ENCODE data around the gene CORO6.

Gene CORO6

DNA sequence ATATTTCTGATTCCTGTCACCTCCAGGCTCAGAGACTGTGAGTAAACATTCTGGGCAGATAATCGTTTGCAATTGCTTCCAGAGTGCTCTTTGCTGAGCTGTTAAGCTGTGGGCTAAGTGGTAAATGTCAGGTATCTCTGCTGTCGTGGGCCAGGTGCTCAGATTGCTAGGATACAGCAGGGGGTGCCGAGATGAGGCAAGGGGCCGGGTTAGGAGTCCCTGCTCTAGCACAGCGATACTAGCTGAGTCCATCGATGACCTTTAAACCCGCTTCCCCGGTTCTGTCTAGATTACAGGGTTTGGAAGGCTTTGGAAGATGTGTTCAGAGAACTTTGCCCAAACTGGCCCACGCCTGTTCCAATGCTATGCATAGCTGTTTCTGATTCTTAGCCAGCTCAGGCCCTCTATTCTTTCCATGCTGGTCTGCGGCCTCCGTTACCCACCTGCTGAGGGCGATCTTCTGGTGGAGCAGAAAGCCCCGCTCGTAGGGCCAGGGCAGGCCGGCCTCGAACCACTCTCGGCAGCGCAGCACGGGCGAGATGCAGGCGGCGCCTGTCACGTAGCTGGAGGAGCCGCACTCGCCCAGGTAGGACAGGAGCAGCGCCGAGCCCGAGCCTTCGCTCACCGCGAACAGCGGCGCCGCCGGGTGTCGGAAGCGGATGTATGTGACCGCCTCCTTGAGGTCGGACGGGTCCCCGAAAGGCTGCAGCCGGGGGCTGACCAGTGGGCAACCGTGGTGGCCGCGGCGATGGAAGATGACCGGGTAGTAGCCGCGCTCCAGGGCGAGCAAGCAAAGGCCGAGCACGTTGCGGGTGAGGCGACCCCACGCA is 56.9 kb downstream of the CORO6 start:
- Histone ChIP-seq H3K36me3 (ENCODE audit: insufficient read depth, low read length) (no peaks in the 10 kb centered on the region), H3K79me2 (ENCODE audit: insufficient read depth, low read length) (peaks cover 25% of the 10 kb centered on the region; the same call in 1 of the 2 replicates), H3K9me2 (replicated peaks; ENCODE audit: low read depth, low read length) (no peaks in the 10 kb centered on the region), H3K9ac (ENCODE audit: low read depth, low read length, poor library complexity, severe bottlenecking) (peak overlapping the region; percentile 74), H3K4me2 (ENCODE audit: low read depth, low read length, poor library complexity, severe bottlenecking) (peak overlapping the region; percentile 67), H3F3A (ENCODE audit: low read depth) (0 out of 2 replicates have a peak, but pooled peaks cover 3% of the 10 kb centered on the region), H3K4me1 (ENCODE audit: insufficient read depth, low read length, poor library complexity, severe bottlenecking) (peaks cover 17% of the 10 kb centered on the region), H3K9me3 (ENCODE audit: insufficient read depth, low read depth, low read length) (no peaks in the 10 kb centered on the region), H2AFZ (ENCODE audit: low read length) (peak overlapping the region; percentile 47), H3K4me3 (ENCODE audit: low read length, poor library complexity, severe bottlenecking) (peak overlapping the region; percentile 85), H3K27me3 (ENCODE audit: insufficient read depth, low read length, poor library complexity, severe bottlenecking) (no peaks in the 10 kb centered on the region), H4K20me1 (ENCODE audit: insufficient read depth, low read length, poor library complexity, severe bottlenecking) (peaks cover 16% of the 10 kb centered on the region)
- no peak for TF ChIP-seq EZH2phosphoT487 (IDR thresholded peaks at IDR 0.05; ENCODE audit: borderline replicate concordance)
- TF ChIP-seq, protein P1, sequence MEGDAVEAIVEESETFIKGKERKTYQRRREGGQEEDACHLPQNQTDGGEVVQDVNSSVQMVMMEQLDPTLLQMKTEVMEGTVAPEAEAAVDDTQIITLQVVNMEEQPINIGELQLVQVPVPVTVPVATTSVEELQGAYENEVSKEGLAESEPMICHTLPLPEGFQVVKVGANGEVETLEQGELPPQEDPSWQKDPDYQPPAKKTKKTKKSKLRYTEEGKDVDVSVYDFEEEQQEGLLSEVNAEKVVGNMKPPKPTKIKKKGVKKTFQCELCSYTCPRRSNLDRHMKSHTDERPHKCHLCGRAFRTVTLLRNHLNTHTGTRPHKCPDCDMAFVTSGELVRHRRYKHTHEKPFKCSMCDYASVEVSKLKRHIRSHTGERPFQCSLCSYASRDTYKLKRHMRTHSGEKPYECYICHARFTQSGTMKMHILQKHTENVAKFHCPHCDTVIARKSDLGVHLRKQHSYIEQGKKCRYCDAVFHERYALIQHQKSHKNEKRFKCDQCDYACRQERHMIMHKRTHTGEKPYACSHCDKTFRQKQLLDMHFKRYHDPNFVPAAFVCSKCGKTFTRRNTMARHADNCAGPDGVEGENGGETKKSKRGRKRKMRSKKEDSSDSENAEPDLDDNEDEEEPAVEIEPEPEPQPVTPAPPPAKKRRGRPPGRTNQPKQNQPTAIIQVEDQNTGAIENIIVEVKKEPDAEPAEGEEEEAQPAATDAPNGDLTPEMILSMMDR (conservative IDR thresholded peaks at IDR 0.05; ENCODE audit: low read length): peak; percentile 51

Measured in Loucy (cell line).